ENCODE results near the gene GRIK2. TPM values are rescaled to one million over a fixed set of nuclear protein-coding genes. Genes with fewer than 3 reads are reported as not detected.
"Not testable (repeated sequence)": the region's sequence is repeated elsewhere in the genome, so short reads cannot be mapped to it uniquely, and the experiment has no call there.

Gene GRIK2
- total RNA-seq, result 0.11 and 0.17 TPM in 2 replicates

DNA sequence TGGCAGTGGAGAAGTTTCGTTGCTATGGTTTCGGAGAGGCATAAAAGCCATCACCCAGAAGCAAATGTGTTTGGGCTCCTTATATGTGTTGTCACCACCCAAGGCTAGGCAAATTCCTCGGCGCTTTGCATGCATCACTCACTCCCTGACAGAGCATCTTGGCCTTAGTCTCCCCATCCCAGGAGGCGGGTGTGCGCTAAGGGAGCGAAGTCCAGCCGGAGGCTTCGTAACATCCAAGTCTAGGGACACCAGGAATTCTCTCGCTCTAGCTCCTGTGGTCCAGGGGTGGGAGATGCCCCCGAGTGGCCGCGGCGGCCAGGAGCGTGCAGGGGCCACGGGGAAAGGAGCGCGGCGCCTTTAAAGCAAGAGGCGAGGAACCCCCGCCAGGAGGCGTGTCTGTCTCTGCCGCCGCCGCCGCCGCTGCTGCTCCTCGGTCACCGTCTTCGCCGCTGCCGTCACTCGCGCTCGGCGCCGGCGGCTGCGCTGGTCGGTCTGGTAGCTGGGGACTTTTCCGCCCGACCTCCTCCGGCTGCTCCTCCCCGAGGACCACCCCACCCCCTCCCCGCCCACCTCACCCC lies at the start of gene GRIK2:
TSS of gene GRIK2 (plus strand) at position 458 of the 578 bp plus-strand sequence.
- H3K27me3 Mint-ChIP-seq, result peaks cover 50% of the 10 kb centered on the region
- H3K4me1 Mint-ChIP-seq, result peaks cover 9% of the 10 kb centered on the region
- intact Hi-C loops (cut with micrococcal nuclease), result no loop called here
- no peak for DNase-seq
- no peaks in the 10 kb centered on the region for H3K9me3 Mint-ChIP-seq
- POLR2A ChIA-PET, result no interaction called here
- no peaks in the 10 kb centered on the region for H3K36me3 Mint-ChIP-seq (ENCODE audit: low read depth)
- CTCF ChIA-PET, result no interaction called here
- ATAC-seq (ENCODE audit: low read depth), result no peak
- H3K27ac Mint-ChIP-seq, result no peak within 1 kb of the TSS
- H3K4me3 Mint-ChIP-seq, result no peak within 1 kb of the TSS
- TF ChIP-seq, protein P1, sequence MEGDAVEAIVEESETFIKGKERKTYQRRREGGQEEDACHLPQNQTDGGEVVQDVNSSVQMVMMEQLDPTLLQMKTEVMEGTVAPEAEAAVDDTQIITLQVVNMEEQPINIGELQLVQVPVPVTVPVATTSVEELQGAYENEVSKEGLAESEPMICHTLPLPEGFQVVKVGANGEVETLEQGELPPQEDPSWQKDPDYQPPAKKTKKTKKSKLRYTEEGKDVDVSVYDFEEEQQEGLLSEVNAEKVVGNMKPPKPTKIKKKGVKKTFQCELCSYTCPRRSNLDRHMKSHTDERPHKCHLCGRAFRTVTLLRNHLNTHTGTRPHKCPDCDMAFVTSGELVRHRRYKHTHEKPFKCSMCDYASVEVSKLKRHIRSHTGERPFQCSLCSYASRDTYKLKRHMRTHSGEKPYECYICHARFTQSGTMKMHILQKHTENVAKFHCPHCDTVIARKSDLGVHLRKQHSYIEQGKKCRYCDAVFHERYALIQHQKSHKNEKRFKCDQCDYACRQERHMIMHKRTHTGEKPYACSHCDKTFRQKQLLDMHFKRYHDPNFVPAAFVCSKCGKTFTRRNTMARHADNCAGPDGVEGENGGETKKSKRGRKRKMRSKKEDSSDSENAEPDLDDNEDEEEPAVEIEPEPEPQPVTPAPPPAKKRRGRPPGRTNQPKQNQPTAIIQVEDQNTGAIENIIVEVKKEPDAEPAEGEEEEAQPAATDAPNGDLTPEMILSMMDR (IDR thresholded peaks at IDR 0.05), result no peak

DNA sequence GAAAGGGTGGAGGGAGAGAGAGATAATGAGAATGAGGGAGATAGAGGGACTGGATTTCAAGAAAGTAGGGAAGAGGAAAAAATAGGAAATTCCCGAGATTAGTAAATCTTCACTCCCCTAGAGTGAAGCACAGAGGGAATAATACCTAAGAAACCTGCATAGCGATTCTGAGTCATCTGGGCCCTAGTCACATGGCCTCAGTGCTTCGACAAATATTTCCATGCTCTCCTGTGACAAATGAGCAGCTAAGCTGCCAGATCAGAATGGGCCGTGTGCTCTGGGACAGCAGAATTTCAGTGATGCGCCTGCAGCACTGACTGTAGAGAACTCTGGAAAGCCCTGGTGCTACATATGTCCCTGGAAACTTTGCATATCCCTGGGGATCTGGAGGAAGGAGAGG lies 48.6 kb upstream of the GRIK2 start:
- H3K27ac Mint-ChIP-seq, result no peak overlapping the region
- intact Hi-C loops (cut with micrococcal nuclease), result no loop called here
- DNase-seq, result no peak
- no peaks in the 10 kb centered on the region for H3K36me3 Mint-ChIP-seq (ENCODE audit: low read depth)
- ChIA-PET POLR2A (no interaction called here), CTCF (no interaction called here)
- TF ChIP-seq, protein P1 (IDR thresholded peaks at IDR 0.05), result no peak
- no peak for ATAC-seq (ENCODE audit: low read depth)
- H3K9me3 Mint-ChIP-seq, result peaks cover 2% of the 10 kb centered on the region
- H3K4me1 Mint-ChIP-seq, result no peaks in the 10 kb centered on the region
- no peaks in the 10 kb centered on the region for H3K27me3 Mint-ChIP-seq
- H3K4me3 Mint-ChIP-seq, result no peak overlapping the region

DNA sequence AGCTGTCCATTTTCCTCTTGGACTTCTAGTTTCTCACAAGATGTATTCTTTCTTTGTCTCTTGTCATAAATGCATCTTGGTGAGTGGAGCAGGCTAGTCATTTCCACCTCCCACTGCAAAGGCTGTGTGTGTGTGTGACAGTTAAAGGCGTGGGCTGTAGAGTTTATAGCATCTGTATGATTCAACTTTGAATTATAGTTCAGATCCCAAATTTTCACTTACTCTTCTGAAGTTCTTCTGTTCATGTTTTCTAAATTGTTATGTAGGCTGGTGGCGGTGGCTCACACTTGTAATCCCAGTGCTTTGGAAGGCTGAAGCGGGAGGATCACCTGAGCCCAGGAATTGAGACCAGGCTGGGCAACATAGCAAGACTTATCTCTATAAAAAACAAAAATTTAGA lies 44.7 kb upstream of the GRIK2 start:
- no peak for ATAC-seq (ENCODE audit: low read depth)
- Mint-ChIP-seq H3K36me3 (ENCODE audit: low read depth) (no peaks in the 10 kb centered on the region), H3K4me1 (no peaks in the 10 kb centered on the region), H3K27me3 (no peaks in the 10 kb centered on the region), H3K27ac (no peak overlapping the region), H3K9me3 (peaks cover 3% of the 10 kb centered on the region), H3K4me3 (no peak overlapping the region)
- no peak for DNase-seq
- intact Hi-C loops (cut with micrococcal nuclease), result no loop called here
- ChIA-PET CTCF (no interaction called here), POLR2A (no interaction called here)
- TF ChIP-seq, protein P1 (IDR thresholded peaks at IDR 0.05), result no peak

DNA sequence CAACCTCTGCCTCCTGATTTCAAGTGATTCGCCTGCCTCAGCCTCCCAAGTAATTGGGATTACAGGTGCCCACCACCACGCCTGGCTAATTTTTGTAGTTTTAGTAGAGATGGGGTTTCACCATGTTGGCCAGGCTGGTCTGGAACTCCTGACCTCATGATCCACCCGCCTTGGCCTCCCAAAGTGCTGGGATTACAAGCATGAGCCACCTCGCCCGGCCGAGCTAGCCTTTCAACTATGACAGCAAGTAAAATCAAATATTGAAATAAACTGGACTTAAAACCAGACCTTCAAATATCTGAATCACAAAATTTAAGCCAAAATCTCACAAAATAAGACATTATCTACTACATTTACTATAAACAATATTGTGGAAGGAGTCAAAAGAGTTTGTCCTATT lies 42.9 kb upstream of the GRIK2 start:
- H3K4me3 Mint-ChIP-seq; H3K27ac Mint-ChIP-seq; intact Hi-C loops (cut with micrococcal nuclease); ATAC-seq (ENCODE audit: low read depth); H3K9me3 Mint-ChIP-seq; CTCF ChIA-PET; H3K36me3 Mint-ChIP-seq (ENCODE audit: low read depth); H3K27me3 Mint-ChIP-seq; POLR2A ChIA-PET; H3K4me1 Mint-ChIP-seq; DNase-seq: not testable (repeated sequence)

DNA sequence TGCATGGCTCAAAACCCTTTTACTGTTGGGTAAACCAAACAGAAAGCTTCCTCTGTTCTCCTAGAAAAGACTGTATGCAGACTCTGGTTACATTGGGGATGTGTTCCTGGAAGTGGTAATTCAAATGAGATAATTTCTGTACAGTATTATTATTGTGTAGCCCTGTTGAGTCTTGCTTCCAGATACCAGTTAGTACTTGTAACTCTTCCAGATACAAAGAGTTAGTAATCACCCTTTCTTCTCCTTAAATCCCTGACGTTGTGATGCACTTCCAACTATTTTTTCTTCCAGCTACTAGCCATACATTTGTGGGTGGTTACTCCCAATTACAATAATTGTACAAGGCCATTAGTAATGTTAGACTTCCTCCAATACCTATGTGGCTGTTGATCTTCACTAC lies 42.3 kb upstream of the GRIK2 start:
- no peak overlapping the region for H3K4me3 Mint-ChIP-seq
- POLR2A ChIA-PET, result no interaction called here
- TF ChIP-seq, protein P1 (IDR thresholded peaks at IDR 0.05), result no peak
- H3K4me1 Mint-ChIP-seq, result no peaks in the 10 kb centered on the region
- intact Hi-C loops (cut with micrococcal nuclease), result no loop called here
- H3K27me3 Mint-ChIP-seq, result no peaks in the 10 kb centered on the region
- CTCF ChIA-PET, result no interaction called here
- no peak for ATAC-seq (ENCODE audit: low read depth)
- no peaks in the 10 kb centered on the region for H3K36me3 Mint-ChIP-seq (ENCODE audit: low read depth)
- no peak overlapping the region for H3K27ac Mint-ChIP-seq
- no peak for DNase-seq
- H3K9me3 Mint-ChIP-seq, result peaks cover 3% of the 10 kb centered on the region

DNA sequence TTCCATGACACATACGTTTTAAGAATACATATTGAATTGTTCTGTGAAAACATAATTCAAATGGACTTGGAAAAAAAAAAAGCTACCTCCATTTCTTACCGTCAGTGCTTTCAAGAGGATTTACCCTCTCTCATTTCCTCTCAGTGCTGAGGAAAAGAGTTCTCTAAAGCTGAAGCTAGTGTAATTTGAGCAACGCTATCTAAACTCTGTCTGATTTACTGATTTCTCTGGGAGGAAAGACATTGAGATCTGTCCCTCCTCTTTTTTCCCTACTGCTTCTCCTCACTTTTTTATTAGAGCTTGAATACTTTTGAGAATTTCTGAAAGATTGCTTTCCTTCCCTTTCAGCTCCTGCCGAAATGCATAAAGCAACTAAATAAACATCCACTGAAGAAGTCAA lies 41.2 kb upstream of the GRIK2 start:
- Mint-ChIP-seq H3K36me3 (ENCODE audit: low read depth) (no peaks in the 10 kb centered on the region), H3K9me3 (peaks cover 6% of the 10 kb centered on the region), H3K4me1 (no peaks in the 10 kb centered on the region), H3K4me3 (no peak overlapping the region), H3K27me3 (no peaks in the 10 kb centered on the region), H3K27ac (no peak overlapping the region)
- DNase-seq, result no peak
- ATAC-seq (ENCODE audit: low read depth), result no peak
- TF ChIP-seq, protein P1 (IDR thresholded peaks at IDR 0.05), result no peak
- intact Hi-C loops (cut with micrococcal nuclease), result no loop called here
- POLR2A ChIA-PET, result no interaction called here
- CTCF ChIA-PET, result no interaction called here
